AG04449 (cell line): ENCODE data around the gene EYS.

Experiments used
- CTCF ChIA-PET: fragments of 350-600 bp; formaldehyde crosslinking; extraction: SDS; loops from one replicate; lab custom pipeline; 2021; ENCODE audit warnings: antibody characterized with exemption; lab: Yijun Ruan, JAX
- POLR2A ChIA-PET: fragments of 400-600, 350-600 bp; formaldehyde crosslinking; extraction: SDS; loops from one replicate; lab custom pipeline; 2020; ENCODE audit warnings: antibody characterized with exemption, inconsistent platforms; lab: Yijun Ruan, JAX
- DNase-seq: peaks from one replicate; pipeline ENCODE4 v3.0.0-alpha.2; 2010; ENCODE audit warnings: low read depth, low spot score
- H3K4me3 ChIP-seq: 2 replicates; pipeline ENCODE4 v1.5.1; 2011; ENCODE audit warnings: low read depth, mild to moderate bottlenecking, control low read depth, low read length
- CTCF ChIP-seq: IDR thresholded peaks from one replicate; pipeline ENCODE4 v1.5.1; 2011; ENCODE audit warnings: mild to moderate bottlenecking, moderate library complexity, low read length, control low read depth, inconsistent platforms; ENCODE audit not compliant: insufficient read depth; ENCODE audit errors: missing control alignments

EYS gene

GRCh38 chr6:64715624-64716023 lies 991.4 kb downstream of the EYS start:
- POLR2A ChIA-PET, result no interaction called here
- CTCF ChIA-PET, result no interaction called here

GRCh38 chr6:64714073-64714472 lies 993.0 kb downstream of the EYS start:
- no peak overlapping the region for H3K4me3 ChIP-seq
- DNase-seq, result no peak
- POLR2A ChIA-PET, result no interaction called here
- CTCF ChIA-PET, result no interaction called here
- no peak for TF ChIP-seq CTCF

More at GRCh38 chr6:64715624-64716023, 991.4 kb downstream of the EYS start:
- no peak for TF ChIP-seq CTCF
- DNase-seq, result no peak
- H3K4me3 ChIP-seq, result no peak overlapping the region

- H3K4me3 ChIP-seq, result no peak overlapping the region
- ChIA-PET POLR2A (no interaction called here), CTCF (no interaction called here)
- TF ChIP-seq CTCF, result no peak
- no peak for DNase-seq
Observed at GRCh38 chr6:64713175-64713574, 993.9 kb downstream of the EYS start.

- no peak for TF ChIP-seq CTCF
- no peak overlapping the region for H3K4me3 ChIP-seq
- CTCF ChIA-PET, result no interaction called here
- DNase-seq, result no peak
- POLR2A ChIA-PET, result no interaction called here
Observed at GRCh38 chr6:64712606-64713005, 994.4 kb downstream of the EYS start.

- ChIA-PET POLR2A (no interaction called here), CTCF (no interaction called here)
- TF ChIP-seq CTCF, result no peak
- no peak overlapping the region for H3K4me3 ChIP-seq
- no peak for DNase-seq
Observed at GRCh38 chr6:64703922-64704321, 1003.1 kb downstream of the EYS start.

- no peak overlapping the region for H3K4me3 ChIP-seq
- no peak for TF ChIP-seq CTCF
- ChIA-PET POLR2A (no interaction called here), CTCF (no interaction called here)
- no peak for DNase-seq
Observed at GRCh38 chr6:64696053-64696452, 1011.0 kb downstream of the EYS start.

- TF ChIP-seq CTCF, result no peak
- CTCF ChIA-PET, result no interaction called here
- no peak for DNase-seq
- POLR2A ChIA-PET, result no interaction called here
- H3K4me3 ChIP-seq, result no peak overlapping the region
Observed at GRCh38 chr6:64694356-64694755, 1012.7 kb downstream of the EYS start.
